ENCODE data around the gene PIK3C2G.

- no peak for TF ChIP-seq CTCF (IDR thresholded peaks at IDR 0.05 in 2 of 3, conservative IDR thresholded peaks at IDR 0.05 in 1 of 3; ENCODE audit: borderline replicate concordance in 1 of 3, insufficient read depth in 1 of 3, low read depth in 2 of 3, low read length in 2 of 3)
- no peak for TF ChIP-seq ZNF274 (IDR thresholded peaks at IDR 0.05; ENCODE audit: low read depth, low read length)
Observed at GRCh38 chr12:18221726-18222125, 39.6 kb upstream of the PIK3C2G start.

Measured in HCT116 (cell line).